ACHN (cell line): ENCODE measurements around the gene AKAP8L.
"Not testable (repeated sequence)": the region's sequence is repeated elsewhere in the genome, so short reads cannot be mapped to it uniquely, and the experiment has no call there.

ENCODE experiments used
- DNase-seq: peaks from one replicate; pipeline ENCODE4 v3.0.0-alpha.2; 2015
- in situ Hi-C: cut with HindIII; loops from 2 replicates; pipeline ENCODE4 v1.10.0; 2017; ENCODE audit warnings: low sequenced_read_pairs, low pct_ligation_motif_present, low pct_unique_long_range_greater_than_20kb

The AKAP8L gene

DNA sequence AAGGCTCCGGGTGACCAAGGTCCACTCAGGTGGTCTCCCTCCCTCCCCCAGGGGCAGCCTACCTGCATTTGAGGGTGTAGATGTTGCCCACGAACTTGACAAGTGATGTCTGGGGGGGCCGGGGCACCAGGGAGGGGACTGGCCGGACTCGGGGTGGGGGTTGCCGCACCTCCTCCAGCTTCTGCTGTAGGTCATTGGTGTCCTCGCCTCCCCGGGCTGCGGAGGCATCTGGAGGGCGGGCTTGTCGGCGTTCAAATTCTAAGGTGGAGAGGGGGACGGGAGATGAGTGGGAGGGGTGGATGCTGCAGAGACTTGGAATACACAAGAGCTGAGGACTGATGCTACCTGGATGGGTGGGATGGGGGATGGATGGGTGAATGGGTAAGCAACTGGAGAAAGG is 5.3 kb upstream of the AKAP8L start:
- no peak for DNase-seq
- in situ Hi-C loops, result no loop called here

DNA sequence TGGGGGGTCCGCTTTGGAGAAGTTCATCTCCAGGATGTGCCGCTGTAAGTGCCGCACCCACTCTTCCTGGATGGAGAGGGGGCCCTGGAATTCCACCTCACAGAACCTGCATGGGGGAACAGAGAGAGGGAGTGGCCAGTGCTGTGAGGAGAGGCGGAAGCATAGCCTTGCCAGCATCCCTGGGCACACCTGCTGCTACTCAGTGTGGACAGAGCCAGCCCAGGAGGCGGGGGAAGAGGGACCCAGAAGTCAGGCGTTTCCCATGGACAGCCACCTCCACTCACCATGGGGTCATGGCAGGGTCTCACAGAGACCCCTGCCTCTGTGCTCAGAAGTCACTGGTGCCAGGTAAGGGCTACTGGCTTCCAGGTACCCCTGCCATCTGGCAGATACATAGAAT is 4.3 kb upstream of the AKAP8L start:
- no peak for DNase-seq
- in situ Hi-C loops, result no loop called here

DNA sequence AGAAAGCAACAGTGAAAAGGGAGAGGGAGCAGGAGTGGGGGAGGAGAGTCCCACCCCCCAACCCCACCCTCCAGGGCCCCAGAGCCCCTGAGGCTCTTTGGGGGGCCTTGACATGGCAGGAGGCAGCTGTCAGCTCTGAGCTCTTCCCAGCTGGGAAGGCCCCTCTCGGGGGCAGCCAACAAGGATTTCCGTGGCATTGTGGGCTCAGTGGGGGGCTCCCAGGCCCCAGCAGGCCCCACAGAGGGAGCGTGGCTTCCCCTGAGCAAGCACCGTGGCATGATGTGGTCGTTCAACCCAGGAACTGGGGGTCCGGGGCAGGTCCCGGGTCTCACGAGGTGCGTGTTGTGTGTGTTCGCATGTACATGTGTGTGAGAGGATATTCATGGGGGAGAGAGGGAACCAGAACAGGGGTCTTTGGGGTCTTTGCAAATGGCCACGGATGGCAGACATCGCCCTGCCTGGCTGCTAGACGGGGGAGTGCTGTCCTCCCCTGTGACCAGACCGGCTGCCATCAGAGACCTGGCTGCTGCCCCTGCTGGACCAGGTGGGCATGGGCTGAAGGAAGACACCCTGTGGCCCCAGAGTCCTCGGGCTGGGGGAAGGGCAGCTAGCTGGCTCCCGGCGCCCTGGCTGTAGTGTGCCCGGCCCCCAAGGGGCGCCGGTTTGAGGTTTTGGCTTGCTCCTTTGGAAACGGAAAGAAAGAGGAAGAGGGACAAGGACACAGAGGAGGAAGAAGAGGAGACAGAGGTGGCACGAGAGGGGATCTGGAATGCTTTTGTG is 3.7 kb upstream of the AKAP8L start:
- DNase-seq, result no peak
- in situ Hi-C loops, result no loop called here

DNA sequence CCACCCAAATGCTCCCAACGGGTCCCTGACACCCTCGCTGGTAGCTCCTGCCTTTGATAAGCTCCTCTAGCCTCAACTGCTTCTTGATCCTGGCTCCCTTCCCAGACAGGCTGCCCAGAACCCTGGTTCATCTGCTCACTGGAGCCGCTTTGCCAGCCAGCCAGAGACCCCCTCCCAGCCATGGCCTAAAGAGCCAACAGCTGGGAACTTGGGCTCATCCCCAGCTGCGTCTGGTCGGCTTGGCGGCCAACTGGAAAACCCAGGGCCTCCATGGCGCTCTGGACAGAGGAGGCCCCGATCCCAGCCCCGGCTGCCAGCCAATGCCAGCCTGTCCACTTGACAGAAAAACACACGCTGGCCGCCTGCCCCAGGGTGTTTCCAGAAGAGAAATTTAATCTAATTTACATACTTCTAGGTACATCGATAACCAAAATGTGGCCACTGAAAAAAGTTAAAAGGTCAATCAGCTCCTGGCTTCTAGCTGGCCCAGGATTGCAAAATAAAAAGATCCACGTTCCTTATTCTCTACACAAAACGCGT is 3.0 kb upstream of the AKAP8L start:
- no peak for DNase-seq
- in situ Hi-C loops, result no loop called here

DNA sequence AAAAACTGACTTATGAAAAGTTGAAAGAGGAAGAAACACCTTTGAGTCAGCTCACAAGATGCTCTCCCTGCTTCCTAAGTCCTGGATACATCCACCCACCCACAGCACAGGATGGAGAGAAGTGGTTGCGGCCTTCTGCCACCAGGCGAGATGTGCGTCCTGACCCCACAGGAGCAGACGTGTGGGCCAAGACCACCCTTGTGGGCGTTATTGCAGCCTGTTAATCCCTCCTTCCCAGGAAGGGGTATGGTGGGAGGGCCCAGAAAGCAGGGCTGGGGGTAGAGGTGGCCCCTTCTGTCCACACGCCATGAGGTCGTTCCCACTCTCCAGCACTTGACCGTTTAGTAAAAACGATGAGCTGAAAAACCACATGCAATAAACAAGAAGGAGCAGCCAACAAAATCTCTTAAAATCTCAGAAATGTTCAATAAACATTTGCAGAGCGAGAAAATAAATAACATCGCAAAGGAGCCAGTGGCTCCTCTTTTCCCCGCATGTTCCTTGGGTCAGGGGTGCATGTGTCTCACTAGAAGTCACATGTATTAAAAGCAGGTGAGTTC is 2.4 kb upstream of the AKAP8L start:
- in situ Hi-C loops, result no loop called here
- DNase-seq, result no peak

DNA sequence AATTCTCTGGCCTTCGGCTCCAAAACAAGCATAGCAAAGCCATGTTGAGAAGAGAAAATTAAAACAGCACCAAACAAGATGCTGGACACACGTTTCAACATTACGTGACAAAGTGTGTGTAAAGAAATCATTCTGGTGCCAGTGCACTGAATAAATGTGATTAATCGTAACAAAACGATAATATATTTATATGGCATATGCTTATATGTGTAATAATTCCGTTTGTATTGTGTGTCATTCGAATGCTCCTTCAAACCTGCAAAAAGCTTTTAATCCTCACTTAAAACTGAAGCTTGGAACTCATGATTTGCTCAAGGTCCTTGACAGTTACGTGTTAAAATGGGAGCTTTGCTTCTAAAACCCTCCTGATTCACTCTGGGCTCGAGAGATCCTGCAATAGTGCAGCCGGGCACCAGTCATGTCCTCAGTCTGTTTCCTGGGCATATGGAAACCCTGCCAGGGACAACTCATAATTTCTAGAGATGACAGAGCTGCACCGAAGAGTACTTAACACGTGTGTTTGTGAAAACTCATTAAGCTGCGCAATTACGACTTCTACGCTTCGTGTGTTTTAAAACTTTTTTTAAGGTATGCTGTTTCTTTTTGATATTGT is 731 bp upstream of the AKAP8L start:
- in situ Hi-C loops, result no loop called here
- DNase-seq, result no peak

DNA sequence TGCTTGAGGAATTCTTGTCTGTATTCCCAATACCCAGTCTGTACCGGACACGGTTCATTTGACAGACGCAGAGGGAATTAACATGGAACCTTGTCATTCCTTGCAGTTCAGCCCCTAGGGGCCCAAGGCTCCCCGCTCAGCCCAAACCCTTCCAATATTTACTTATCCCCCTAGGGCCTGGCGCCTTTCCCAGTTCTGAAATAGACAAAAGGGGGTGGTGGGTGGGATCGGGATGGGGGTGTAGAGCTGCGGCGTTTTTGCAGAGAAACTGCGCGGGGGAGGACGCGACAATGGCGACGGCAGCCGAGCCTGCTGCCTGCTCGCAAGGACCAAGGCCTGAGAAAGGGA is 583 bp downstream of the AKAP8L start:
- DNase-seq, result peak; percentile 27
- in situ Hi-C loops, result no loop called here

DNA sequence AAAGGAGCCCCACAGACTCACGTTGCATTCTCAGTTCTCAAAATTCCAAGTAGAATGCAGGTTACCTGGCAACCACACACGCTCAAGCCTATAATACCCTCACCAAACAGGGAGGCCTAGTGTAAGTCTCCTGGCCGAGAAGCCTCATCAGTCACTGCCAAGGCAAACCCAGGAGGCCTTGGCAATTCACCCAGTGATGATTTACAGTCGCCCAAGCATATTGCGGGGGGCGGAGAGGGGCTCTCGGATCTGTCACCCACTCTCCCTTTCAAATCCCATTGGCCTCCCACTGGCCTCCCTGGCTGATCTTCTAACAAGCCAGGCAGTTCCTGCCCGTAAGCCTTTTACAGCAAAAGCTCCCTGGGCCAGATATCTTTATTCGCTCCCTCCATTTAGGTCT is 1.1 kb downstream of the AKAP8L start:
- in situ Hi-C loops, result no loop called here
- peak; percentile 1 for DNase-seq

DNA sequence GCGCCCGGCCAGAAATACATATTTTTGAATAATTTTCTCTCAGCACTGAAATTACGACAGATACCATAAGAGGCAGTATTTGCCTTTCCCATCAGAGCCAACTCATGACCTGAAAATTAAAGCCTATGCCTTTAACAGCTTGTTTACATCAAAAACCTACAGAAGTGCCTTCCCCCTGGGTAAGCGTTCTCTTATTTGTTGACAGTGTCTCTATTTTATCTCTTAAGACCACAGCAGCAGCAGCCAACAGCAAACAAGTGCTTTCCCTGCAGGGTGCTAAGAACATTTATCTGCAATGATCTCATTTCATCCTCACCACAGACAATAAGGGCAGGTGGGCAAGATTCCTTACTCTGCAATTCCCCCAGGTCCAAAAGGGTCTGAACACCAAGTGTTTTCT is 6.0 kb downstream of the AKAP8L start:
- DNase-seq, result no peak
- in situ Hi-C loops, result no loop called here

DNA sequence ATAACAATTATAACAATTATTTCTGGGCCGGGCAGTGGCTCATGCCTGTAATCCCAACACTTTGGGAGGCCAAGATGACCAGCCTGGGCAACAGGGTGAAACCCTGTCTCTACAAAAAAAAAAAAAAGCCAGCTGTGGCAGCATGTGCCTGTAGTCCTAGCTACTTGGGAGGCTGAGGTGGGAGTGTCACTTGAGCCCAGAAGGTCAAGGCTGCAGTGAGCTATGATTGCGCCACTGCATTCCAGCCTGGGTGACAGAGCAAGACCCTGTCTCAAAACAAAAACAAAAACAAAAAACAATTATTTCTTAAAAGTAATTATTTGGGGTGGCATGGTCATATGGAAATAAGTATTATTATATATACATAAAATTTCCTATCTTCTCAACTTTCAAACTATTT is 7.4 kb downstream of the AKAP8L start:
- in situ Hi-C loops, DNase-seq: not testable (repeated sequence)

DNA sequence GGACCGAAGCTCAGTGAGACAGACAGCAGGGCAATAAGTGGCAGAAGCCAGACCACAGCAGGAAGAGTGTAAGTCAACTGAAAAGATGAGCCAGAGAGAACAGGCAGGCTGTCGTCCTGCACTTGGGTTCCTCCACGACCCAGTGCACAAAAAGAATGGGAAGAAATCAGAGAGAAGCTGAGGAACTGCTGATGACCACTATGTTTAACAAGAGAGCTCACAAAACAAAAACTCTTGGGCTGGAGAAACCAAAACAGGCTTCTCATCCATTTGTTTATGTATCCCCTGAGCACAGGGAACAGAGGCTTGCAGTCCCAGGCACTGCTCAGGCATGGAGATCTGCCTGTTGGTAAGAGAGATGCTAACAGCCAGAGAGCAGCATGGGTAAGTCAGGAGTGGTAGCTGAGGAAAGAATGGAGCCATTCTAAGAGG is 14.0 kb downstream of the AKAP8L start:
- no peak for DNase-seq
- in situ Hi-C loops, result no loop called here

DNA sequence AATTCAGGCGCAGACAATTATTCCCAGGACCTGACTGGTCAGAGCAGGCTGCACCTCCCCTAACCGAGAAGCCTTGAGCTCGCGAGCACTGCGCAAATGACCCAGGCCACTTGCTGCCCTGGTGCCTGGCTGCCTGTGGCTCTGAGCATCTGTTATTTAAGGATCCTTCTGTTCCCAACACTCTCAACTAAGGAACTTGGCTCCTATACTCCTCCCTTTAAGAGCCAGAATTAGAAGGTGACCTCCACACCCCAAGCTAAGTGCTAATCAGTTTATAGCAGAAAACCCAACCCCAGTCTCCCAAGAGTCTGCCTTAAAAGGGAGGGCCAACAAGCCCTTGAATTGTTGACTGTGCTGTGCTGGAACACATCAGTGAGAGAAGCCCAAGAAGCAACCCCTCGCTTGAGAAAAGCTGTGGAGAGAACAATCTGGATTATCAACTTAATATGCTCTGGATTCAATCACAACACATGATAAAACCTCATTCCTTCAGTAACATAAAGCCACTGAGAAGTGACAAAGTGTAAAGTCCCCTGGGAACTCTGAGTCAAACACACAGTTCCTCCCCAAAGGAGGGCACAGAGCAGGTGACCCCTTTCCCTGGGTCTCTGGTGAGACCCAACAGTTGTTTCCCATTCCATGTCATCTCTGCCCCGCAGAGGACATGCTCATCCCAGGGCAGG is 14.6 kb downstream of the AKAP8L start:
- in situ Hi-C loops, result no loop called here
- no peak for DNase-seq

DNA sequence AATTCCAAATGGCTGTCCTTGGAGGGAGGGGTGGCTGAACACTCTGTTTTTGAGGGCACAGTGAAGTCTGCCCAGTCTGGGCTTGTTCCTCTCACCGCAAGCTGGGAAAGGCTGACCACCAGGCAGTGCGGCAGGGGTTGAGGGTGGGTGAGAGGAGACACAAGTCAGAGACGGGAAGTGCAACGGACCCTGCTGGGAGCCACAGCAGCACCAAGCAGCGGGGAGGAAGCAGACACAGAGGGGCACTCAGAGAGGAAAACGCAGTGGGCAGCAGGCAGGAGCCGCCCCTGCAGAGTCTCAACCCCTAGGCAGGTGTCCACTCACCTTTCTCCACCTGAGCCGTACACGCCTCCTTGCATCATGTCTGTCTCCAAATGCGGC is 15.6 kb downstream of the AKAP8L start:
- in situ Hi-C loops, result no loop called here

DNA sequence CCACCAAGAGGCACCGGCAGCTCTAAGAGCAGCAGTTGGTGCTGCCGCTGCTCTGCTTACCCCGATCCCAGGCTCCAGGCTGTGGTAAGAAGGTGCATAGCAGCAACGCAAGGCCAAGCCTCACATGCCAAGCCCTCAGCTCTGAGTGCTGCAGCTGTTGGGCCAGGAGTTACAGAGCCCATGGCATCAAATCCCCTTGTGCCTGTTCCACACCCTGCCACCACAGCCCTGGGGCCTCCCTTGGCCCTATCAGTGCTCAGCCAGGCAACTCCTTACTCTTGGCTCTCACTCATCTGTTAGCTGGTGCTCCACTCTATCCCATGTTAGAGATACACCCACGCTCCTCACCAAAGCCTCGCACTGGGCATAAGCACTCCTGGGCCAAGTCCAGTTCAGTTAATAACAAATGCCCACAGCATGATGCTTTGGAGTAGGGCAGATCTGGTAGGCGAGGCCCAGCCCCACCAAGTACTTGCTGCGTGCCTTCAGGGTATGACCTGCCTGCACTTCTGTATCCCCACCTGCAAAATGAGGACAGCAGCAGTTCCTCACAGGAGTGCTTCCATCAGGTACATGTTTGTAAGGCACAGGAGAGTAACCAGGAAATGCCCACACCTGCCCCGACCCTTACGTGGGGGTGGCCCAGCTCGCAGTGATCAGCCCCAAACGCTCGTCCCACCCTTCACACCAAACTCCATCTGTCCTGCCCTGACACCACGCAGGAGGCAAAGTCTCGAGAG is 16.2 kb downstream of the AKAP8L start:
- in situ Hi-C loops, result no loop called here
- no peak for DNase-seq

More for the DNA sequence above, 15.6 kb downstream of the AKAP8L start:
- no peak for DNase-seq

DNA sequence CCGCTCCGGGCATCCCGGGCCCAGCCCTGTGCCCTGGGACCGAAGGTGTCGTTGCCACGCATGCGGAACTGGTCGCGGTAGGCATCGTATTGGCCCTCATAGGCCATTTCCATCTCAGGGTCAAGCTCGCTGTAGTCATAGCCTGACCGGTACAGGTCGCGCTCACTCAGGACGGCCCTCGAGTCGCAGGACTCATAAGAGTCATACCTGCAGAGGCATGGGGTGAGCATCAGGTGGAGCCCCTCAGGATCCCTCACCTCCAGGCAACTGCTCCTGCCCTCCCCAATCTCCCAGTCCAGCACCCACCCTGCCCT is 17.4 kb downstream of the AKAP8L start:
- no peak for DNase-seq
- in situ Hi-C loops, result no loop called here

DNA sequence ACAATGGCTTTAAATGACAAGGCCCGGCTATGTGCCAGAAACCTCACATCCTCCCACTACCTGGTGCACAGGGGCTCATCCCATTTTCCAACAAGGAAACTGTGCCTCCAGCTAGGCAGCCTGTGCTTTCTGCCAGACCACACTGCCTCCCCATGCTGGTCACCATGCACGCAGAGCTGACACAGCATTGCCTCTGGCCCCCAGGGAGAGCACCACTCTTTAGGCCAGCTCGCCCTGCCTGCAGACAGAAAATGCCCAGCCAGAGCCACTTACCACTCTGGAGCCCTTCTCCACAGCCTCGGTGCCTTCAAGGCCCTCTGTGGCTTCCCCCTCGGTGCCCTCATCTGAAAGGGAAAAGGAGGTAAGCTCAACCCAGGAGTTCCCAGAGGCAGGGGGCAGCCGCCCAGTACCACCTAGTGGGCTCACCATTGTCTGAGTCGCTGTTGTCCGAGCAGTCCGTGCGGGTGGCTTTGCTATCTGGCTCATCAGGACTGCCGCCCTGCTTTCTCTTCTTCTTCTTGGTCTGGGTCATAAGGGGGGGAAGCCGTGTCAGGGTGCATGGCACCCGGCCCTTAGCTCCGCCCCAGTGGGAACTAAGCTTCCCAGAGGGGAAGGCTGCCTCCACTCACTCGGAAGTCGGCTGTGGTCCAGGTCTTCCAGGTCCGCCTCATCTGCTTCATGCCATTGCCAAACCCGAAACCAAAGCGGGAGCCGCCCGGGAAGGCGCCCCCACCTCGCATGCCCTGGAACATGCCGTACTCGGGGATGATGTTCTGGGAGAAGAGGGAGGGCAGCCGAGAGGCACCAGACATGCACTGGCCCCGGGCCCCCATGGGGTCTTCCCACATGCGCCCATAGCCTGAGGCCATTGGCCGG is 18.0 kb downstream of the AKAP8L start:
- in situ Hi-C loops, result no loop called here
- DNase-seq, result no peak

DNA sequence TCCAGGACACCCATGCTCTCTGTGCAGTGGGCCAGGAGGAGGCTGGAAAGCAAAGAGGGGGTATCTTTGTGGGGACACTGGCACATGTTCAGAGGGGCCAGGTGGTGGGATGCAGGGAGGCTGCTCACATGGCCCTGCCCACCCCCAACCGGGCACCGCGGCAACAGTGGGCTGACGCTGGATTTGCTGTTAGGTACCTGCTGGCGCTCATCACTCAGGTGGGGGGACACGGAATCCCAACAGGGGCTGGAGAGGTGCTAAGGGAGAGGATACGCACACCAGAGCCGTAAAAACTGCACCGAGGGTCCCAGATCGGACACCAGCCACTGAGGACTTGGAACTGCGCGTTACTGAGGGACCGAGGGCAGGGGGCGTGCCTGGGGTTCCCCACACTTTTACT is 19.2 kb downstream of the AKAP8L start:
- no peak for DNase-seq
- in situ Hi-C loops, result no loop called here

DNA sequence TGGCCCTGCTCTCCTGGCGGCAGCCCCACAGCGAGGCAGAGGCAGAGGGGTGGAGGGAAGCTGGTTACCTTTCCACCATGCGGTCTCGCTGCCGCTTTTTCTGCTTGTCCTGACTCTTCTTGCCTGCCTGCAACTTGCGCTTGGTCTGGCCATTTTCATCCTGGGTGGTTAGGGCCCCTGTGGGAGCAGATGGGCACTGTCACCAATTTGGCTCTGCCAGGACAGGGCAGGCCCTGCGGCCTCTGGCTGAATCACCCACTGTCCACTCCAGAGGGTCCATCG is 19.6 kb downstream of the AKAP8L start:
- in situ Hi-C loops, result no loop called here
- DNase-seq, result no peak
